AG09309 (cell line): ENCODE results near the gene FLNC.

Experiments used
- DNase-seq: peaks from one replicate; pipeline ENCODE4 v3.0.0-alpha.2; 2010; ENCODE audit warnings: low read depth
- H3K4me3 ChIP-seq: 2 replicates; pipeline ENCODE4 v1.5.1; 2011; ENCODE audit warnings: mild to moderate bottlenecking, low read depth, low read length, moderate library complexity; ENCODE audit not compliant: control insufficient read depth
- CTCF ChIP-seq: IDR thresholded peaks from 2 replicates; pipeline ENCODE4 v1.5.1; 2011; ENCODE audit warnings: mild to moderate bottlenecking, low read depth, low read length, inconsistent platforms; ENCODE audit not compliant: insufficient read depth, control insufficient read depth; ENCODE audit errors: missing control alignments

The FLNC gene

DNA sequence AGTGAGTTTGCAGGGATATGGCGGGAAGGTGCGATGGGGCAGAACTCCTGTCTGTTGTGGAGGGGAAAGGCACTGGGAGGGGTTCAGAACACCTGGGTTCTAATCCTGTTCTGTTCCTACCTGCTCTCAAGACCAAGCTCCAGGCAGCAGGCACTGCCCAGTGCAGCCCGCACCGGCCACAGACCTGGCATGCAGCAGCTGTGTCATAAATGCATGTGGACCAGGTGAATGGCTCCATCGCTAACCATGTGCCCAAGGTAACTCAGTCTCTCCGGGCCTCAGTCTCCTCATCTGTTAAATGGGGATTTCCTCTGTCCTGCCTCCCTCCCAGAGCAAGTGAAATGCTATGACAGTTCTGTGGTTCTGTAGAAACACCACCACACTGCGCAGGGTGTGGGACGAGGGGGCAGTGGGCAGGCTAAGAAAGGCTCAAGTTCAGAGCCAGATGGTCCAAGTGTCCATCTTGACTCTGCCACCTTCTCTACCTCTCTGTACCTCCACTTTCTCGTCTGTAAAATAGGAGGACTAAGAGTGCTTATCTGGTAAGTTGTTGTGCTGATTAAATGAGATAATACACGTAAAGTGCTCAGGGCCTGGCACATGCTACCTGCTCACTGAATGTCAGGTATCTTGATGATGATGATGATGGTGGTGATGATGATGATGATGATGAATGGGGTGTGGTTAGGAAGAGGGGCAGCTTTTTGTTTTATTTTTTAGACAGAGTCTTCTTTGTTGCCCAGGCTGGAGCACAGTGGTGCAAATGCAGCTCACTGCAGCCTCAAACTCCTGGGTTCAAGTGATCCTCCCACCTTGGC is 55.4 kb downstream of the FLNC start:
- TF ChIP-seq CTCF: no peak
- no peak overlapping the region for H3K4me3 ChIP-seq
- DNase-seq: no peak

DNA sequence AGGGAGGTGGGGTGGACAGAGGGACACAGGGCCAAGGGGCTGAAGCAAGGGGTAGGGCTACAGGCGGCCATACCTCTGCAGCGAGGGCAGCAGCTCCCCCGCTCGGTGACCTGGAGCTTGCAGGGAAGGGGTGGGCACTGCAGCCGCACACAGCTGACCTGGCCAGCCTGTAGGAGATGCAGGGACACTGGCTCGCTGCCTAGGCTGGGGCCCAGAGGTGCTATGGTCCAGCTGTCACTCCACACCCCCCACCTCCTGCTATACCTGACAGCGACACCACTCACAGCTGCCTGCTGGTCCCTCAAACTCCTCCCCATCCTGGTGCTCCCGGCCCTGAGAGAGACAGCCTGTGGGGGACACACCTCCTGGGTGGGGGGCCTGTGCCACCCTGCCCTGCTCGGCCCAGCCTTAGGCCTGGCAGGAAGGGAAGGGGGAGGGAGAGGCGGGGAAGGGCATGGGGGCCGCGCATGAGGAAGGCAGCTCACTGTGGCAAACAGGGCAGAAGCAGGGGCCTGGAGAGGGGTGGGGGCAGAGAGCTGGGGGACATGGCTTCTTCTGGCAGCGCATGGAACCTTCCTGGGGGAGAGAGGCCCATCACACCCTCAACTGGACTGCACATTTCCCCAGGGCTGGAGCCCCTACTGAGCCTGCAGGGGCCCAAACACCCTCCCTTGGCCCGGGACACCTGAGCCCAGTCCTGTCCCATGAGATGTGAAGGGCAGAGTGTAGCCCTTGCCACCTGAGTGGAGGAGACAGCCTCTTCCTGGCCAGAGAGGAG is 56.4 kb downstream of the FLNC start:
- DNase-seq: no peak
- TF ChIP-seq CTCF: no peak
- H3K4me3 ChIP-seq: no peak overlapping the region

GRCh38 chr7:128887169-128888038 is 57.2 kb downstream of the FLNC start:
- DNase-seq: no peak
- H3K4me3 ChIP-seq: no peak overlapping the region
- TF ChIP-seq CTCF: no peak

GRCh38 chr7:128888039-128888755 is 58.0 kb downstream of the FLNC start:
- TF ChIP-seq CTCF: no peak
- H3K4me3 ChIP-seq: no peak overlapping the region
- DNase-seq: no peak

DNA sequence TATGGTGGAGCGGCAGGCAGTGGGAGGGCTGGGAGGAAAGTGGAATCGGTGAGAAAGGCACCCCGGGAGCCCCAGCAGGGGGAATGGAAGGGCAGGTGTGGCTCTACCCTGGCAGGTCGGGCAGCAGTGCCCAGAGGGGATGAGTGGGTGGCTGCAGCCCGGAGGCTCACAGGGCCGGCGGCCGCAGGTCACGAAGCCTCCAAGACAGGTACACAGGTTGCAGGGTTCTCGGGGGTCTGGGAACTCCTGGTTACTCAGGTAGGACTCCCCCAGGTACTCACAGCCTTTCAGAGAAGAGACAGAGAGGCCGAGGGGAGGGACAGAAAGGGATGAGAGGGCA is 58.5 kb downstream of the FLNC start:
- H3K4me3 ChIP-seq: no peak overlapping the region
- no peak for DNase-seq
- TF ChIP-seq CTCF: no peak

DNA sequence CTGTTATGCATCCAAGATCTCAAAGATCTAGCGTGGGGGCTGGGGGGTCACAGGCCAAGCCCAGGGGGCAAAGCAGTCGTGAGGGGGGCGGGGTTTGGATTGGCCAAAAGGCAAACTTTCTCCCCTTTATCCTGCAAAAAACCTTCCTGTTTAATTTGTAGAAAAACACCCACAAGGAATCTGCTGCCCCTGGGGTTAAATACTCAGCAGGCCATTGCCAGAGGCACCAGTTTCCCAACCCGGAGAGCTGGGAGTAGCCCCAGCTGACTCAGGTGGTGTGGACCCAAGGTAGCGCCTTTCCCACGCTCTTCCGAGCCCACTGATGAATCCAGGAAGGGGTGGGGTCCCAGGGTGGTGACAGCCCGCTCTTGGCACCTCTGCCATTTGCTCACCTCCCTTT is 58.9 kb downstream of the FLNC start:
- DNase-seq: no peak
- no peak for TF ChIP-seq CTCF
- no peak overlapping the region for H3K4me3 ChIP-seq
